DMS 273 (cell line): ENCODE results near the gene ZNF714.

Experiments
- DNase-seq: peaks from one replicate; lab custom pipeline; 2025; ENCODE audit not compliant: unreplicated experiment; lab: John Stamatoyannopoulos, UW

The ZNF714 gene

GRCh38 chr19:21082011-21082975, at the start of gene ZNF714:
TSS of gene ZNF714 (plus strand) at chr19:21082203. CDS start at chr19:21098269, 16,066 bp downstream.
- peak; percentile 95 for DNase-seq

GRCh38 chr19:21045028-21045427, 37.0 kb upstream of the ZNF714 start:
- DNase-seq, result no peak

GRCh38 chr19:21046489-21046888, 35.5 kb upstream of the ZNF714 start:
- no peak for DNase-seq

DNA sequence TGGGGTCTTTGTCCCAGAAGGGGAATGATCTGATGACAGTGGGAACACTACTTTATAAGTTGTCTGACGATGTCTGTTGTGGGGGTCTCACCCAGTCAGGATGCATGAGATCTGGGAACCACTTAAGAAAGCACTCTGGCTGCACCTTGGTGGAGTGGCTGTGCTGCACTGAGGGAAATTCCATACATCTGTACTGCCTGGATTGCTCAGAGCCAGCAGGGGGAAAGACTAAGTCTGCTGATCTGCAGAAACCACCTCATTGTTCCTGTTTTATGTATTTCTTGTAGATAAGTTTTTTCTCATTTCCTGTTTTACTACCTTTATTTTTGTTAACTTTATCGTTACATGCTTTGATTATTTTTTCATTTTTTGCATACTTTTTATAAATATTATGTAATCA, 34.3 kb upstream of the ZNF714 start:
- no peak for DNase-seq

GRCh38 chr19:21052902-21053301, 29.1 kb upstream of the ZNF714 start:
- DNase-seq, result no peak

- no peak for DNase-seq
Measured at GRCh38 chr19:21065336-21065735, 16.7 kb upstream of the ZNF714 start.

GRCh38 chr19:21084343-21084742, 2.3 kb downstream of the ZNF714 start:
- DNase-seq, result peak; percentile 6

DNA sequence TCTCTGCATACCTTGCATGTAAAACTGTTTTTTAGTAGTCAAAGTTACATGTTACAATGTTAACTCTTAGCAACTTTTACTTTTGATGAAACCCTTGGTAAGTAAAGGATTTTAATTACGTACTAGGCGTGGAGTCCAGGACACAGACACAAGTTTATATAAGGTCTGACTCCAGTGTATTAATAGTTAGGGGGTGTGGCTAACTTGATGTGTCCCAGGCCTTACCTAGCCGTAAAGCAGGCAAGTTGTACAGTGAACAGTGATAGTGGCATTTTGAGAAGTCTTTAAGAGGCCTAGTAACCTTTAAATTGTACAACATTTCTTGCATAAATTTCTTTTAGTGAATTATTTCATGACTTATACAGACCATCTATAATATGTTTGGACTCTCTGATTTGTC, 5.9 kb downstream of the ZNF714 start:
- DNase-seq, result no peak

DNA sequence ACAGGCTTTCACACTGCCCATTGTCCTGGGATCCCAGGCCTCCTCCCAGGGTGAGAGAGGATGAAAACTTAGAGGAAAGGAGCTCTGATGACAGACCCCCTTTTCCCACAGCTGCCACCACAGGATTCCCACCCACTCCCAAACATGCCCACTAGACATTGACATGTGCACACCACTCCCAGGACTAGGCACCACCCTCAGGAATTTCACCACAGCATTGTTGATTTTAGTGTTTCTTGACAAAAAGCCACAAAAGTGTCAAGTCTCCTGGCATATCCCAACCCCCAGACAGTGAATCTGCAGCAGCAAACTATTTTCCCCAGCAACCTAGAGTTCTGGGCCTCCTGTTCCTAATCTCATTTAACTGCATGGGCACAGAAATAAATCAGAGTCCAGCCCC, 10.1 kb downstream of the ZNF714 start:
- no peak for DNase-seq

DNA sequence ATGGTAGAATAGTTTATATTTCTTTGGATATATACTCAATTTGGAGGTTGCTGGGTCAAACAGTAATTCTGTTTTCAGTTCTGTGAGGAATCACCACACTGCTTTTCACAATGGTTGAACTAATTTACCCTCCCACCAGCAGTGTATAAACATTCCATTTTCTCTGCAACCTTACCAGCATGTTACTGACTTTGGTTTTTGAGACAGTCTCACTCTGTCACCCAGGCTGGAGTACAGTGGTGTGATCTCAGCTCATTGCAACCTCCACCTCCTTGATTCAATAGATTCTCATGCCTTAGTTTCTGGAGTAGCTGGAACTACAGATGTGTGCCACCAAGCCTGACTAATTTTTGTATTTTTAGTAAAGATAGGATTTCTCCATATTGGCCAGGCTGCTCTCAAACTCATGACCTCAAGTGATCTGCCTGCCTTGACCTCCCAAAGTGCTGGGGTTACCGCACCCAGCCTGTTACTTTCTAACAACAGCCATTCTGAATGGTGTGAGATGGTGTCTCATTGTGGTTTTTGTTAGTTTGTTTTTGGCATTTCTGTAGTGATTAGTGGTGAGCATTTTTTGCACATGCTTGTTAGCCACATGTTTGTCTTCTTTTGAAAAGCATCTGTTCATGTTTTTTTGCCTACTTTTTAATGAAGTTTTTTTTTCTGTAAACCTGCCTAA, 12.5 kb downstream of the ZNF714 start:
- no peak for DNase-seq

DNA sequence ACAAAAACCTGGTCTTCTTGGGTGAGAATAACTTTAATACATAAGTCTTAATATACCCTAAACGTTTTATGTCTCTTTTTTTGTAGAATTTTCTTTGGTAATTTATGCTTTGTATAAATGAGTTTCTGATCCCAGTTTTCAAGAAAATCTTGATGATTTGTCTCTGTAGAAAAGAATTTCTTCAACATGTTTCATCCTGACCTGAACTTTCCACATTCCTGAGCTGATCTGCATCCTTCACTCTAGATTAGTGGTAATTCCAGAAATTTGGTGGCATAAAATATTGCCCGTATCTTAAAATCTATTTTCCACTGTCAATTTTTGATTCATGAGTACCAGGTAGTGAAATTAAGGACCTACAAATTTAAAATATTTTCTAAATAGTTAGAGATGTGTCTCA, 16.3 kb downstream of the ZNF714 start:
- no peak for DNase-seq

GRCh38 chr19:21101521-21102242, 19.7 kb downstream of the ZNF714 start:
- DNase-seq, result no peak

GRCh38 chr19:21109116-21109515, 27.1 kb downstream of the ZNF714 start:
- no peak for DNase-seq

DNA sequence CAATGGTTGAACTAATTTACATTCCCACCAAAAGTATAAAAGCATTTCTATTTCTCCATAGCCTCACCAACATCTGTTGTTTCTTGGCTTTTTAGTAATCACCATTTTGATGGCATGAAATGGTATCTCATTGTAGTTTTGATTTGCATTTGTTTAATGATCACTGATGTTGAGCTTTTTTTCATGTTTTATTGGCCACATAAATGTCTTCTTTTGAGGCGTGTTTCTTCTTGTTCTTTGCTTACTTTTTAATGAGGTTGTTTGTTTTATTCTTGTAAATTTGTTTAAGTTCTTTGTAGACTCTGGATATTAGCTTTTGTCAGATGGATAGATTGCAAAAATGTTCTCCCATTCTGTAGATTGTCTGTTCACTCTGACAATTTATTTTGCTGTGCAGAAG, 28.2 kb downstream of the ZNF714 start:
- no peak for DNase-seq

DNA sequence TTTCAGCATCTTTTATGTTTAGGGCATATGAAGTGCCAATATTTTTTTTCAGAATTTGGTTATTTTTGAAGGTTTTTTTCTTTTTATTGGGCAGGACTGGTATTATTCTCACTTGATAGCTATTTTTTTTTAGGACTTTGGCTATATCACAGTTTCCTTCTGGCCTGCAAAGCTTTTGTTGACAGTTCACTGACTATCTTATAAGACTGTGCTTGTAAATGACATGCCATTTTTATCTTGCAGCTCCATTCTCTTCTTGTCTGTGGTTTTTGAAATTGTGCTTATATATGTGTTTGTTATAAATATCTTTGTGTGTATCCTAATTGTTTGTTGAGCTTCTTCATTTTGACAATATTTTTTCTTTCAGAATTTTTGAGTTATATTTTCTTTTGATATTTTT, 33.4 kb downstream of the ZNF714 start:
- DNase-seq, result no peak

GRCh38 chr19:21117041-21117907, 35.3 kb downstream of the ZNF714 start:
- DNase-seq, result no peak

DNA sequence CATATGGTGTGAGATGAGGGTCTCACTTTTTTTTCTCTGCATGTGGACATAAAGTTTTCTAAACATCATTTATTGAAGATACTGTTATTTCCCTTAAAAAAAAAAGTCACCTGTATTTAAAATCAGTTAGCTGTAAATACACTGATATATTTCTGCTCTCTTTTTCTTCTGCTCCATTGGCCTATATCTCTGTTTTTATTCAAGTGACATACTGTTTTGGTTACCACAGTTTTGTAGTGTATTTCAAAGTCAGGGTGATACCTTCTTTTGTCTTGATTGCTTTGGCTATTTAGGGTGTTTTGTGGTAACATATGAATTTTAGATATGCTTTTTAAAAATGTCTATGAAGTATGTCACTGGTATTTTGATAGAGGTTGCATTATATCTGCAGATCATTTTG, 44.1 kb downstream of the ZNF714 start:
- DNase-seq, result no peak

- DNase-seq, result no peak
Measured at GRCh38 chr19:21127001-21127400, 45.0 kb downstream of the ZNF714 start.

DNA sequence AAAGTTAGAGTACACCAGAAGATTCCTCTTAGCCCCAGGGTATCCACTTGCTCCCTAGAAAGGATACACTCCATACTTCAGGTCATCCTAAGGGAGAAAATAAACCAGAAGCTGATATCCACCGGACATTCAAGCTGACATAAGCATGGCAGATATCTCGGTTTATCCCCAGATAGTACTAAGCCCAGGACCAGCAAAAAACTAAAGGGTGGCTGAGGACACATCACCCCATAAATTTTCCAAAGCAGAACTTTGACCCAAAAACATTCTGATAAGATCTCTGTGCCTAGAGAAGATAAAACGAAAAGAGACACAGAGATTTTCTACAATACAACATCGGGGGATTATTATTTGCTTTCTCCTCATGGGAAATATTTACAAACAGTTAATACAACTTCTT, 45.9 kb downstream of the ZNF714 start:
- DNase-seq, result no peak

DNA sequence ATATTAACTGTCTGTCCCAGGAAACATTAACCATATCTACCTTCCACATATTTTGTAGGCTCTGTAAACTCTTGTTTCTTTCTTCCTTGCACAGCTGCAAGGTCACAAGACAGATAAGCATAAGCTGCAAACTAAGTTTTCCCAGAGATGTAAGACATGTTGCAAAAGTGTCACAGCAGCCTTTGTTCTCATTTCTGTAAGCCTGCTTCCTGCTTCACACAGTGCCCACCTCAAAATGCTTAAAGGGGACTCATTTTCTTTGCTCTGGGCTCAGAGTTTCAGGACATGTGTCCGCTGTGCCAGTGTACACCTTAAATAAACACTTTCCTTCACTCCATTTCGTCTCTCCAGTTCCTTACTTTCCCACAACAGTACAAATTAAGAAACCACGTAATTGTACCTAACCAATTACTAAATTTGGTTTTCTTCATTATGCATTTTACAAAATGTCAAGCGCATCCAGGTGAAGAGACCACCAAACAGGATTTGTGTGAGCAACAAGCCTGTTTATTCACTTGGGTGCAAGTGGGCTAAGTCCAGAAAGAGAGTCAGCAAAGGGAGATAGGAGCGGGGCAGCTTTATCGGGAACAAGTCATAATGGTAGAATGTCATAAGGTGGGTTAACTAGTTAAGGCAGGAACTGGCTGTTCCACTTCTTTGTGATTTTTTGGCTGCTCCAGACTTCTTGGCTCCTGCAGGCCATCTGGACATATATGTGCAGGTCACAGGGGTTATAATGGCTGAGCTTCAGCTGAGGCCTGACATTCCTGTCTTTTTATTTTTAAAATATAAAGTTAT, 47.1 kb downstream of the ZNF714 start:
- DNase-seq, result peak; percentile 11
